A549 (cell line): ENCODE results near the gene SLC24A4. TPM values are rescaled to one million over a fixed set of nuclear protein-coding genes. Genes with fewer than 3 reads are reported as not detected.

Source experiments
- ATAC-seq, 2 experiments: fragments of 200-7000 bp in 1 of 2; fragments of >200 bp in 1 of 2; cut with Nextera tagmentation in 1 of 2; cut with Tn5 transposase in 1 of 2; 3 replicates each; pipeline versions ENCODE4 v1.8.0 to v1.9.1; 2018 to 2020; ENCODE audit warnings: mild to moderate bottlenecking in 1 of 2, moderate library complexity in 1 of 2
- CTCF ChIA-PET: fragments of 300-600 bp; sonication (Branson Sonifier 250); formaldehyde crosslinking; extraction: SDS; loops from one replicate; lab custom pipeline; 2021; ENCODE audit warnings: antibody characterized with exemption, inconsistent platforms; lab: Yijun Ruan, JAX
- POLR2A ChIA-PET: fragments of 350-600 bp; formaldehyde crosslinking; extraction: SDS; loops from one replicate; lab custom pipeline; 2021; ENCODE audit warnings: antibody characterized with exemption, inconsistent platforms; lab: Yijun Ruan, JAX
- DNase-seq, 2 experiments: peaks; one replicate each; pipeline versions ENCODE4 v3.0.0 to v3.0.0-alpha.2; 2011 to 2016; ENCODE audit warnings: low read depth in 1 of 2, low spot score in 1 of 2
- FAIRE-seq: peaks from 2 replicates; lab custom pipeline; 2011; peaks lifted over from hg19 to GRCh38; lab: Jason Lieb, UNC
- H3K27ac ChIP-seq, 2 experiments: fragments of >200 bp; sonication (Bioruptor Twin); formaldehyde crosslinking; 3 replicates each; pipeline ENCODE4 v1.5.1; 2016 to 2017
- H3K4me1 ChIP-seq: fragments of >200 bp; sonication (Bioruptor Twin); formaldehyde crosslinking; 3 replicates; pipeline ENCODE4 v1.6.1; 2016
- H3K4me2 ChIP-seq: fragments of >200 bp; sonication (Bioruptor Twin); formaldehyde crosslinking; 3 replicates; pipeline ENCODE4 v1.6.1; 2016
- H3K4me3 ChIP-seq: fragments of >200 bp; sonication (Bioruptor Twin); formaldehyde crosslinking; 3 replicates; pipeline ENCODE4 v1.5.1; 2016
- H3K9me3 ChIP-seq: fragments of >200 bp; sonication (Bioruptor Twin); formaldehyde crosslinking; 3 replicates; pipeline ENCODE4 v1.6.1; 2016
- ATOH8 ChIP-seq: fragments of 250-450 bp; sonication (Bioruptor Pico); IDR thresholded peaks from 2 replicates; pipeline ENCODE4 v1.5.0; 2020; ENCODE audit warnings: low read depth, mild to moderate bottlenecking, moderate library complexity
- CBX2 ChIP-seq: fragments of 200-600 bp; sonication (generic); IDR thresholded peaks from 2 replicates; pipeline ENCODE4 v1.6.1; 2016; ENCODE audit warnings: low read depth, mild to moderate bottlenecking, borderline replicate concordance
- CEBPB ChIP-seq, 2 experiments: fragments of >200 bp in 1 of 2; sonication (Bioruptor Twin) in 1 of 2; formaldehyde crosslinking in 1 of 2; IDR thresholded peaks; 2 replicates each; pipeline ENCODE4 v1.6.1; 2012 to 2016
- CHD2 ChIP-seq: fragments of 150-350 bp; IDR thresholded peaks from 2 replicates; pipeline ENCODE4 v1.6.1; 2014; ENCODE audit warnings: low read length; ENCODE audit not compliant: partially characterized antibody
- CHD4 ChIP-seq: fragments of 200-600 bp; sonication (generic); IDR thresholded peaks from 2 replicates; pipeline ENCODE4 v1.6.1; 2016; ENCODE audit warnings: antibody characterized with exemption, mild to moderate bottlenecking, borderline replicate concordance
- CTCF ChIP-seq: fragments of >200 bp; sonication (Bioruptor Twin); formaldehyde crosslinking; IDR thresholded peaks from 3 replicates; pipeline ENCODE4 v1.5.1; 2016
- EHF ChIP-seq: fragments of 250-450 bp; sonication (Bioruptor Pico); IDR thresholded peaks from 2 replicates; pipeline ENCODE4 v1.5.0; 2020; ENCODE audit warnings: mild to moderate bottlenecking
- EP300 ChIP-seq, 2 experiments: fragments of >200 bp; sonication (Bioruptor Twin); formaldehyde crosslinking; IDR thresholded peaks; 2 replicates in 1 of 2; 3 replicates in 1 of 2; pipeline ENCODE4 v1.6.1; 2016 to 2017
- ESRRA ChIP-seq: fragments of 150-350 bp; IDR thresholded peaks from 2 replicates; pipeline ENCODE4 v1.6.1; 2014; ENCODE audit warnings: mild to moderate bottlenecking, low read length, borderline replicate concordance
- FOSL2 ChIP-seq, 2 experiments: fragments of 450-650 bp in 1 of 2; fragments of >200 bp in 1 of 2; sonication (Bioruptor Twin) in 1 of 2; formaldehyde crosslinking; IDR thresholded peaks; 2 replicates each; pipeline versions ENCODE4 v1.5.0 to v1.6.1; 2016 to 2020; ENCODE audit warnings: mild to moderate bottlenecking in 1 of 2, moderate library complexity in 1 of 2
- FOXS1 ChIP-seq: fragments of 250-450 bp; sonication (Bioruptor Pico); IDR thresholded peaks from 2 replicates; pipeline ENCODE4 v1.5.0; 2020; ENCODE audit warnings: mild to moderate bottlenecking, moderate library complexity
- GATA3 ChIP-seq: IDR thresholded peaks from 2 replicates; pipeline ENCODE4 v1.6.1; 2012; ENCODE audit warnings: borderline replicate concordance
- HDAC2 ChIP-seq: fragments of 200-600 bp; sonication (generic); IDR thresholded peaks from 2 replicates; pipeline ENCODE4 v1.6.1; 2016
- JUN ChIP-seq, 2 experiments: fragments of >200 bp; sonication (Bioruptor Twin); formaldehyde crosslinking; IDR thresholded peaks; 2 replicates in 1 of 2; 3 replicates in 1 of 2; pipeline ENCODE4 v1.6.1; 2016 to 2017
- JUNB ChIP-seq: fragments of >200 bp; sonication (Bioruptor Twin); formaldehyde crosslinking; IDR thresholded peaks from 2 replicates; pipeline ENCODE4 v1.6.1; 2016
- KDM1A ChIP-seq: fragments of 200-600 bp; sonication (generic); IDR thresholded peaks from 2 replicates; pipeline ENCODE4 v1.6.1; 2016; ENCODE audit warnings: low read depth, mild to moderate bottlenecking
- NPAS2 ChIP-seq: fragments of 250-450 bp; sonication (Bioruptor Pico); IDR thresholded peaks from 2 replicates; pipeline ENCODE4 v1.8.0; 2022; ENCODE audit warnings: mild to moderate bottlenecking, moderate library complexity, borderline replicate concordance
- NR3C1 ChIP-seq: fragments of >200 bp; sonication (Bioruptor Twin); formaldehyde crosslinking; IDR thresholded peaks from 3 replicates; pipeline ENCODE4 v1.6.1; 2017
- PHF8 ChIP-seq: fragments of 200-600 bp; sonication (generic); IDR thresholded peaks from 2 replicates; pipeline ENCODE4 v1.6.1; 2016; ENCODE audit warnings: low read depth, mild to moderate bottlenecking, antibody characterized with exemption, moderate library complexity, borderline replicate concordance
- POLR2A ChIP-seq: IDR thresholded peaks from 2 replicates; pipeline ENCODE4 v1.6.1; 2012; ENCODE audit warnings: mild to moderate bottlenecking, low read length
- RAD21 ChIP-seq, 2 experiments: fragments of >200 bp in 1 of 2; sonication (Bioruptor Twin) in 1 of 2; formaldehyde crosslinking in 1 of 2; IDR thresholded peaks in 1 of 2; conservative IDR thresholded peaks in 1 of 2; 2 replicates in 1 of 2; 3 replicates in 1 of 2; pipeline ENCODE4 v1.6.1; 2012 to 2018; ENCODE audit warnings: inconsistent platforms in 1 of 2
- TP53 ChIP-seq: fragments of 250-450 bp; sonication (Bioruptor Pico); IDR thresholded peaks from 2 replicates; pipeline ENCODE4 v1.5.0; 2021; ENCODE audit warnings: mild to moderate bottlenecking, moderate library complexity
- ZSCAN20 ChIP-seq: fragments of 250-450 bp; sonication (Bioruptor Pico); IDR thresholded peaks from 2 replicates; pipeline ENCODE4 v1.8.0; 2022; ENCODE audit warnings: mild to moderate bottlenecking, moderate library complexity
- WGBS: methylation state at CpG from one replicate; pipeline ENCODE4 v1.1.6; 2017; ENCODE audit errors: missing lambda C conversion rate; 5-methylcytosine and 5-hydroxymethylcytosine counted together
- polyA plus RNA-seq, 4 experiments: library from polyadenylated mRNA; depleted of rRNA in 3 of 4; stranded (reverse); fragments of >200 nt; fragmentation: RNase III in 1 of 4; extraction: RNeasy Plus Mini Kit Qiagen cat#74134 plus additional on column Dnase treatment in 1 of 4; gene quantifications; 2 replicates in 3 of 4; 3 replicates in 1 of 4; pipeline ENCODE4 v1.2.3, GENCODE V29; 2011 to 2017
- TF ChIP-seq, protein P1 (sequence below): fragments of 150-350 bp; IDR thresholded peaks from 2 replicates; pipeline ENCODE4 v1.6.1; 2014; ENCODE audit warnings: low read depth, mild to moderate bottlenecking, low read length
- TF ChIP-seq, protein P2 (sequence below): IDR thresholded peaks from 2 replicates; pipeline ENCODE4 v1.6.1; 2012

The SLC24A4 gene
- polyA plus RNA-seq, 2 of the 4 experiments (the other 2 are of a cell fraction): 0.05 to 0.19 TPM

- TF ChIP-seq KDM1A: no peak
- TF ChIP-seq JUNB: no peak
- no peak for TF ChIP-seq TP53 (CRISPR knock-in tag)
These were observed 89.0 kb downstream of the SLC24A4 start (continued) for GRCh38 chr14:92411941-92412340.

DNA sequence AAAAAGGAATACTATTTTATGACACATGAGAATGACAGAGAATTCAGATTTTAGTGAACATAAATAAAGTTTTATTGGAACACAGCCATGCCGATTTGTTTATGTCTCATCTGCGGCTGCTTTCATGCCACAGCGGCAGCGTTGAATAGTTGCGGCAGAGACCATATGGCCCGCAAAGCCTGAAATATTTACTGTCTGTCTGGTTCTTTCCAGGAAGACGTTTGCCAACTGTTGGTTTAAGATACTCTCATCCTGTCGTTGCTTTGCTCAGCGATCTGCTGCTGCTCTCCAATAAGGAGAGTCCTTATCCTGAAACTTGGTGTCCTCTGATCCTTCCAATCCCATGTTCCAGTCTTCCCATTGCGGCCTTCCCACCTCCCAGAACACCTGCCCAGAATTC is 89.9 kb downstream of the SLC24A4 start:
- no peaks in the 10 kb centered on the region for H3K4me1 ChIP-seq
- no peak overlapping the region for H3K4me3 ChIP-seq
- peaks cover 12% of the 10 kb centered on the region; the same call in 2 of the 3 replicates for H3K9me3 ChIP-seq
- no peak for DNase-seq
- no peak overlapping the region for H3K27ac ChIP-seq
- TF ChIP-seq RAD21 (conservative IDR thresholded peaks at IDR 0.05 in 1 of 2, IDR thresholded peaks at IDR 0.05 in 1 of 2): no peak
- no peak for TF ChIP-seq CEBPB (IDR thresholded peaks at IDR 0.05)
- TF ChIP-seq EP300 (IDR thresholded peaks at IDR 0.05): no peak
- TF ChIP-seq HDAC2: no peak
- TF ChIP-seq, protein P1, sequence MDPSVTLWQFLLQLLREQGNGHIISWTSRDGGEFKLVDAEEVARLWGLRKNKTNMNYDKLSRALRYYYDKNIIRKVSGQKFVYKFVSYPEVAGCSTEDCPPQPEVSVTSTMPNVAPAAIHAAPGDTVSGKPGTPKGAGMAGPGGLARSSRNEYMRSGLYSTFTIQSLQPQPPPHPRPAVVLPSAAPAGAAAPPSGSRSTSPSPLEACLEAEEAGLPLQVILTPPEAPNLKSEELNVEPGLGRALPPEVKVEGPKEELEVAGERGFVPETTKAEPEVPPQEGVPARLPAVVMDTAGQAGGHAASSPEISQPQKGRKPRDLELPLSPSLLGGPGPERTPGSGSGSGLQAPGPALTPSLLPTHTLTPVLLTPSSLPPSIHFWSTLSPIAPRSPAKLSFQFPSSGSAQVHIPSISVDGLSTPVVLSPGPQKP: no peak
- TF ChIP-seq FOSL2 (IDR thresholded peaks at IDR 0.05): no peak
- no peak for TF ChIP-seq FOSL2 (CRISPR knock-in tag; IDR thresholded peaks at IDR 0.05)
- no peak for TF ChIP-seq NPAS2 (CRISPR knock-in tag)
- no peak for TF ChIP-seq POLR2A
- no peak for TF ChIP-seq CHD2
- no peak for TF ChIP-seq CHD4
- TF ChIP-seq EHF (CRISPR knock-in tag): no peak
- TF ChIP-seq GATA3: no peak
- no peak for TF ChIP-seq ESRRA
- TF ChIP-seq ATOH8 (CRISPR knock-in tag): no peak
- TF ChIP-seq TP53 (CRISPR knock-in tag): no peak
- TF ChIP-seq, protein P2, sequence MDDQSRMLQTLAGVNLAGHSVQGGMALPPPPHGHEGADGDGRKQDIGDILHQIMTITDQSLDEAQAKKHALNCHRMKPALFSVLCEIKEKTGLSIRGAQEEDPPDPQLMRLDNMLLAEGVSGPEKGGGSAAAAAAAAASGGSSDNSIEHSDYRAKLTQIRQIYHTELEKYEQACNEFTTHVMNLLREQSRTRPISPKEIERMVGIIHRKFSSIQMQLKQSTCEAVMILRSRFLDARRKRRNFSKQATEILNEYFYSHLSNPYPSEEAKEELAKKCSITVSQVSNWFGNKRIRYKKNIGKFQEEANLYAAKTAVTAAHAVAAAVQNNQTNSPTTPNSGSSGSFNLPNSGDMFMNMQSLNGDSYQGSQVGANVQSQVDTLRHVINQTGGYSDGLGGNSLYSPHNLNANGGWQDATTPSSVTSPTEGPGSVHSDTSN: no peak
- TF ChIP-seq CBX2: no peak
- no peak for TF ChIP-seq NR3C1
- TF ChIP-seq, all 56 proteins: peak for 0
- FAIRE-seq: no peak
- POLR2A ChIA-PET: no interaction called here
- no peak for ATAC-seq
- CTCF ChIA-PET: interaction anchor here (1.1 kb wide), 1 partner anchor 10 kb away, joined by 3 read pairs; no protein-coding TSS in a partner anchor
- 72% methylated on average over 10 of the region's 10 CpGs for WGBS
- H3K4me2 ChIP-seq: no peak overlapping the region

- ATAC-seq: no peak
- WGBS: 41% methylated on average over 7 of the region's 7 CpGs
- POLR2A ChIA-PET: no interaction called here
These were observed 90.4 kb downstream of the SLC24A4 start for GRCh38 chr14:92413379-92413778.

More at GRCh38 chr14:92413379-92413778, 90.4 kb downstream of the SLC24A4 start:
- Histone ChIP-seq H3K4me3 (no peak overlapping the region), H3K9me3 (peaks cover 12% of the 10 kb centered on the region; the same call in 2 of the 3 replicates), H3K27ac (no peak overlapping the region), H3K4me1 (no peaks in the 10 kb centered on the region), H3K4me2 (no peak overlapping the region)
- CTCF ChIA-PET: interaction anchor here (0.8 to 1.1 kb wide), 2 partner anchors 10 to 92 kb away, joined by 3 read pairs; no protein-coding TSS in a partner anchor
- no peak for TF ChIP-seq ZSCAN20 (CRISPR knock-in tag)
- no peak for TF ChIP-seq CTCF
- TF ChIP-seq JUN (IDR thresholded peaks at IDR 0.05): no peak
- TF ChIP-seq RAD21 (conservative IDR thresholded peaks at IDR 0.05 in 1 of 2, IDR thresholded peaks at IDR 0.05 in 1 of 2): no peak
- no peak for TF ChIP-seq FOSL2 (IDR thresholded peaks at IDR 0.05)
- TF ChIP-seq FOSL2 (CRISPR knock-in tag; IDR thresholded peaks at IDR 0.05): no peak
- no peak for TF ChIP-seq PHF8
- no peak for TF ChIP-seq FOXS1
- TF ChIP-seq CEBPB (IDR thresholded peaks at IDR 0.05): no peak
- DNase-seq (no peak), FAIRE-seq (no peak)
